CD4-positive, alpha-beta T cell treated with Interleukin-15 for 4 hours (primary cell): ENCODE measurements around the gene PAN3.

ENCODE experiments used
- DNase-seq: peaks from one replicate; pipeline ENCODE4 v3.0.0-alpha.2; 2020; ENCODE audit warnings: low spot score

PAN3 gene

GRCh38 chr13:28338742-28339141 lies 200.4 kb downstream of the PAN3 start:
- DNase-seq = no peak

GRCh38 chr13:28339419-28339818 lies 201.1 kb downstream of the PAN3 start:
- DNase-seq = no peak

DNA sequence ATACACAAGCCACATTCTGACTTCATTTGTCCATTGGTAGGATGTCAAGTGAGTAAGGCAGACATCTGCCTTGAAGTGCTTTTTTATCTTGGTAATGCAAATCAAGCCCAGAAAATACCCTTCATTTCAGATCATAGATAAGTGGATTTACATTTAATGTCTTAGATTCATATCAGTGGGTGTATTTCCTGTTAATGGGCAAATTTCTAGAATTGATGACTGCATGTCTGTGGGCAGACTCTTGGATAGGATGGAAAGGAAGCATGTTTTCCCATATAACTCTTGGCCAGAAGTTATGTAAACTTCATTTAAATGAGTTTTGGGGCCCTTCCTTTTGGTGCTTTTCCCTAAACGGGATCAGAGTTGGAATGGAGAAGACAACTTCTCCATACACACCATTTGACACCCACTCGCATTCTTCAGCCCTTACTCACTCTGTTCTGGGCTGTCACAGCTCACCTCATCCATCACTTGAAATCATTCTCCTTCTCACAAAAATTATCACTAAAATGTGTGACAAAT lies 202.0 kb downstream of the PAN3 start:
- no peak for DNase-seq

DNA sequence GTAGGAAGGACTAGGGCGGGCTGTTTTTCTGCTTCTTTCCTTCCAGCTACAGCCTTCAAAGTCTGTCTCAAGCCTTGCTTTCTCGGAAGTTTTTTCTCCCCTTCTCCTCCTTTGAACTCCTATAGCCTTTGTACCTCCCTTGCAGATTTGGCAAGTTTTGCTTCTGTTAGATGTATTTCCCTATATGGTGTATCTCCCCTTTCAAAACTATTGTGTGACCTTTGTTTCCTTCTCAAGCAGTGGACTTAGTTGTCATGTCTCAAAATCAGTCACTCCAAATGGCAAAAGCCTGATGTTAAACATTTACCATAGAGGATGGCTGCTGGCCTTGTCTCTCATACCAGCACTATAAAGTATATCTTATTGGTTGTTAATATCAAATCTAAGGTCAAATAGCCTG lies 203.9 kb downstream of the PAN3 start:
- no peak for DNase-seq

- no peak for DNase-seq
Observed at GRCh38 chr13:28344163-28344562, 205.8 kb downstream of the PAN3 start.
